ENCODE measurements around the gene WAC.
"Not testable (repeated sequence)": the region's sequence is repeated elsewhere in the genome, so short reads cannot be mapped to it uniquely, and the experiment has no call there.

The WAC gene, protein sequence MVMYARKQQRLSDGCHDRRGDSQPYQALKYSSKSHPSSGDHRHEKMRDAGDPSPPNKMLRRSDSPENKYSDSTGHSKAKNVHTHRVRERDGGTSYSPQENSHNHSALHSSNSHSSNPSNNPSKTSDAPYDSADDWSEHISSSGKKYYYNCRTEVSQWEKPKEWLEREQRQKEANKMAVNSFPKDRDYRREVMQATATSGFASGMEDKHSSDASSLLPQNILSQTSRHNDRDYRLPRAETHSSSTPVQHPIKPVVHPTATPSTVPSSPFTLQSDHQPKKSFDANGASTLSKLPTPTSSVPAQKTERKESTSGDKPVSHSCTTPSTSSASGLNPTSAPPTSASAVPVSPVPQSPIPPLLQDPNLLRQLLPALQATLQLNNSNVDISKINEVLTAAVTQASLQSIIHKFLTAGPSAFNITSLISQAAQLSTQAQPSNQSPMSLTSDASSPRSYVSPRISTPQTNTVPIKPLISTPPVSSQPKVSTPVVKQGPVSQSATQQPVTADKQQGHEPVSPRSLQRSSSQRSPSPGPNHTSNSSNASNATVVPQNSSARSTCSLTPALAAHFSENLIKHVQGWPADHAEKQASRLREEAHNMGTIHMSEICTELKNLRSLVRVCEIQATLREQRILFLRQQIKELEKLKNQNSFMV

DNA sequence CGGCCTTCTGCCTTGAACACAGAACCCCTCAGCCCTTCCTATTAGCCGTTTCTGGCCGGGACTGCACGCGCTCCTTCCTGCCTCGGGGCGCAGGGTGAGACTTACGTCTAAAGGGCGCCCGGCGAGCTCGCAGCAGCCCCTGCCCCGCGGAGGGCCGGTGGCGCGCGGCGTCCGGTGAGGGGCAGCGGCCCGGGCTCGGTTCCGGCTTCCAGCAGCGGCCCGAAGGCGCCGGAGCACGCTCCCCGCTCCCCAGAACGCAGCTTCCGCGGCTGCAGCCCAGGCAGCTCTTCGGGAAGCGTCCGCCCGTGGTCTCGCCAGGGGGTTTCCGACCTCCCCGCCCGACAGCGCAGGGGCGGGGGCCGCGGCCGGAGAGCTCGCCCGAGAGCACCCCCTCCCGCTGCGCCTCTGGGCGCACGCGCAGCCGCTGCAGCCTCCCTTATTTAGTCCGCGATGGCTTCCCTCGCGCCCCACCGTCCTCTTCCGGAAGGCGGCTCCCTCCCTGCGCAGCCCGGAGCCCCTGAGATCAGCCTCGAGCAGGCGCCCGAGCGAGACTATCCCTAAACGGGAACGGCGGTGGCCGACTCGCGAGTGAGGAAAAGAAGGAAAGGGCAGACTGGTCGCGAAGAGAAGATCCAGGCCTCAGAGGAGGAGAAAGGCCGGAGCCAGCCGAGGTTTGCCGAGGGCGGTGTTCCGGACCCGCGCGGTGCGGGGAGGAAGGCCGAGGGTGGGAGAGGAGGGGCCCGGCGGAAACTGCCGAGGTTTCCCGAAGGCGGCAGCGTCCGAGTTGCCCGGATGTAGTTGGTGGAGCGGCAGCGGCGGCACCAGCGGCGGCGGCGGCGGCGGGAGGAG lies at the start of gene WAC:
Gene WAC (plus strand): TSS at position 782 of the 849 bp plus-strand sequence. CDS start 462 bp downstream, outside the sequence.
- peak; percentile 87 for DNase-seq (ENCODE audit: low spot score)

- DNase-seq (ENCODE audit: low spot score): no peak
These were observed 43.7 kb upstream of the WAC start for GRCh38 chr10:28489206-28489605.

- DNase-seq (ENCODE audit: low spot score): not testable (repeated sequence)
These were observed 42.6 kb upstream of the WAC start for GRCh38 chr10:28490256-28490865.

- no peak for DNase-seq (ENCODE audit: low spot score)
These were observed 40.6 kb upstream of the WAC start for GRCh38 chr10:28492116-28492920.

GRCh38 chr10:28494420-28494819 lies 38.5 kb upstream of the WAC start:
- no peak for DNase-seq (ENCODE audit: low spot score)

DNA sequence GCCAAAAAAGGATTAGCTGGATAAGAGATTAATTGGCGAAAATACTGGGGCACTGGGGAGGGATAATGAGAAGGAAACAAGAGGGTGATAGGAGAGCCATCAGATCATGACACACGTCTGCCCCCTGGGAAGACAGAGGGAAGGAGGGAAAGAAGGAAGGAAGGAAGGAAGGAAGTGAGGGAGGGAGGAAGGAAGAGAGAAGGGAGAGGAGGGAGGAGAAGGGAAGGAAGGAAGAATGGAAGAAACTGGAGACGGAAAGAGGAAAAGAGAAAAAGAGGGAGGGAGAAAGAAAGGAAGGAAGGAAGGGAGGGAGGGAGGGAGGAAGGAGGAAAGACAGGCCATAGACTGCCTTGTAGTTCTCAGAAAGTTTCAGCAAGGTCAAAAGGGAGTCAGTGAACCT lies 37.8 kb upstream of the WAC start:
- no peak for DNase-seq (ENCODE audit: low spot score)

- DNase-seq (ENCODE audit: low spot score): no peak
These were observed 36.9 kb upstream of the WAC start for GRCh38 chr10:28496017-28496416.

DNA sequence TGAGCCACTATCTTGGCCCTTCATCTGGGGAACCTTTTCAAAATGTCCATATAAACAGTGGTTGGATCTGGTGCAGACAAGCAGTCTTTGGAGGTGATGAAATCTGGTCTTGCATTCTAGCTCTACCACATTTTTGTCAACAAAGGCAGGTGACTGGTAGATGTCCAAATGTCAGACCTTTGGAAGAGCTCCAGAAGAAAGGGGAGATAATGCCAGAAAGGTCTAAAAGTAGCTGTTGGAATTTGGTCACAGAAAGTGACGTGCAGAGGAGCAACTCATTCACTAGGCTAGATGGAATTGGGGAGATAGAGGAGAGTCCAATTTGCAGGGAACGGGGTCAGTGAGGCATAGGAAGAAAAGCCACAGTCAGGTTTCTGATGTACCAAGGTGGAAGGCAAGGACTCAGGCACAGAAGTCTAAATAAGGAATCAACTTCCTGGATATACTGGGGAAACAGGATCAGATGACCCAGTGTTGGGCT lies 36.4 kb upstream of the WAC start:
- DNase-seq (ENCODE audit: low spot score): no peak

- no peak for DNase-seq (ENCODE audit: low spot score)
These were observed 35.4 kb upstream of the WAC start for GRCh38 chr10:28497313-28498126.

- not testable (repeated sequence) for DNase-seq (ENCODE audit: low spot score)
These were observed 32.7 kb upstream of the WAC start for GRCh38 chr10:28500203-28500602.

DNA sequence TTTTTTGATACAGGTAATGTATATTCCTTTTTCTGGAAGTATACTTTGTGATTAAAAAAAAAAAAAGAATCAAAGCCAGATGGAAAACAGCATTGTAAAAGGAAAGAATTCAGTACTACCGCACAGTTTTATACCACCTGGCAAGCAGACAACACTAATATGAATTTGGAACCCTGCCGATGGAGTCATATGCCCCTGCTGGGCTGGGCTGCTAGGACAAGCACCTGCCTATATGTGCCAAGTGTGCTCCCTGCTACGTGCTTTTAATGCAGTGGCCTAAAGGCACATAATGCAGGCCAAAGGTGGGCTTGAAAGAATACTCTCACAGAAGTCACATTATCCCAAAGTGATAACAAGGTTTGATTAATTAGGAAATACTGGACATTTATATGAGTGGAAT lies 29.8 kb upstream of the WAC start:
- no peak for DNase-seq (ENCODE audit: low spot score)

- DNase-seq (ENCODE audit: low spot score): no peak
These were observed 27.5 kb upstream of the WAC start for GRCh38 chr10:28505359-28505959.

GRCh38 chr10:28508304-28508925 lies 24.5 kb upstream of the WAC start:
- peak; percentile 65 for DNase-seq (ENCODE audit: low spot score)

- no peak for DNase-seq (ENCODE audit: low spot score)
These were observed 23.6 kb upstream of the WAC start for GRCh38 chr10:28509286-28509685.

DNA sequence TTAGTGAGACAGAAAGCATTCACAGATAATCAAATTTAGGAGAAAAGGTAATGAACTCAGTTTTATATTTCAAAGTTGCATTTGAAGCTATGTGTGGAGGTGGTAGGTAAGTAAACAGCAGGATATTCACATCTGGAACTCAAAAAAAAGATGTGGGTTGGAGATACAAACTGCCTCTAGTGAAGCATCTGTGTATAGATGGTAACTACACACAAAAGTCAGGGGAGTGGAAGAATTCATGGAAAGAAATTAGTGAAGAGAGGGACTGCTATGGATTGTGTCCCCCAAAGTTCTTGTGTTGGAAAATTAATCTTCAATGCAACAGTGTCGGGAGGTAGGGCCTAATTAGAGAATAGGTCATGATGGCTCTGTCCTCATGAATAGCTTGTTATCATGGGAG lies 18.3 kb upstream of the WAC start:
- no peak for DNase-seq (ENCODE audit: low spot score)

DNA sequence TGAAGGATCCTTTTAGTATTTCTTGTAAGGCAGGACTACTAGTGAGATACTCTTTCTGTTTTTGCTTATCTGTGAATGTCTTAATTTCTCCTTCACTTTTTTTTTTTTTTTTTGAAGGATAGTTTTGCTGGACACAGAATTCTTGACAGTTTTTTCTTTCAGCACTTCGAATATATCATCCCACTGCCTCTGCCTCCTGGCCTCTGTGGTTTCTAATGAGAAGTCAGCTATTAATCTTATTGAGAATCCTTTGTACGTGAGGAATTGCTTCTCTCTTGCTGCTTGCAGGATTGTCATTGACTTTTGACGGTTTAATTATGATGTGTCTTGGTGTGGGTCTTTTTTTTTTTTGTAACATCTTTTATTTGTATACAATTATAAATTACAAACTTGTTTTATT lies 12.6 kb upstream of the WAC start:
- DNase-seq (ENCODE audit: low spot score): no peak

DNA sequence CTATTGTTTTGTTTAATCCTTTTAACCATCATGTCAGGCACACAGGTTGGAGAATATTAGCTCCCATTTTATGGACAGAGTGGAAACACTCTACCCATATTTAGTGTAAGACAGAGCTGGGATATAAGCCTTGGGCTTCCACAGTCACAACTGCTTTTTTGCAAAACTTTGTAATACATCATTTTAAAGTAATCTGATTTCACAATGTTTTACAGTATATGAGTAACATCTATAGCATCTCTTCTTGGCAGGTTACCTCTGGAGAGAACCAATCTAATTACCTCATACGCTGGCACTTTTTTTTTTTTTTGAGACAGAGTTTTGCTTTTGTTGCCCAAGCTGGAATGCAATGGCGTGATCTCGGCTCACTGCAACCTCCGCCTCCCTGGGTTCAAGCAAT lies 12.1 kb upstream of the WAC start:
- DNase-seq (ENCODE audit: low spot score): not testable (repeated sequence)

DNA sequence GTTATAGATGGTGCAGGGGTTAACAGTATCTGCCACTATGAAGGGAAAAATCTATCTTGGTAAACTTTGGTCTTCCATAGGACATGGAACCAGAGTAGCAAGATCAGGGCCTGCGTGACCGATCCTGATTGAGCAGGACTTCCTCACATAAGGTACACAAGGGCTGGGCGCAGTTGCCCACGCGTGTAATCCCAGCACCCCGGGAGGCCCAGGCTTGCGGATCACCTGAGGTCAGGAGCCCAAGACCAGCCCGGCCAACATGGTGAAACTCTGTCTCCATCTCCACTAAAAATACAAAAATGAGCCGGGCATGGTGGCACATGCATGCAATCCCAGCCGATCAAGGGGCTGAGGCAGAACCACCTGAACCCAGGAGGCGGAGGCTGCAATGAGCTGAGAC lies 11.0 kb upstream of the WAC start:
- DNase-seq (ENCODE audit: low spot score): not testable (repeated sequence)

- DNase-seq (ENCODE audit: low spot score): no peak
These were observed 9.1 kb upstream of the WAC start for GRCh38 chr10:28523725-28524252.
